Ascending aorta (tissue), 2 donors: ENCODE data around the gene ABHD4. TPM values are rescaled to one million over a fixed set of nuclear protein-coding genes. Genes with fewer than 3 reads are reported as not detected.
"Not testable (repeated sequence)": the region's sequence is repeated elsewhere in the genome, so short reads cannot be mapped to it uniquely, and the experiment has no call there.

Experiments used
- DNase-seq, 2 donors: peaks; one replicate each; pipeline ENCODE4 v3.0.0-alpha.2; 2019; ENCODE audit warnings: low spot score in 2 of 2
- H3K27ac ChIP-seq, 2 donors: fragments of 200-600 bp; sonication (generic); one replicate each; pipeline ENCODE4 v1.5.1; 2016 to 2017; ENCODE audit warnings: mild to moderate bottlenecking in 1 of 2
- H3K27me3 ChIP-seq: fragments of 200-600 bp; sonication (generic); one replicate; pipeline ENCODE4 v1.5.1; 2017
- H3K36me3 ChIP-seq, 2 donors: fragments of 200-600 bp; sonication (generic); one replicate each; pipeline ENCODE4 v1.5.1; 2016
- H3K4me1 ChIP-seq, 2 donors: fragments of 200-600 bp; sonication (generic); one replicate each; pipeline ENCODE4 v1.5.1; 2016 to 2017; ENCODE audit warnings: mild to moderate bottlenecking in 1 of 2
- H3K4me3 ChIP-seq, 2 donors: fragments of 200-600 bp; sonication (generic); one replicate each; pipeline ENCODE4 v1.5.1; 2016 to 2017; ENCODE audit warnings: mild to moderate bottlenecking in 1 of 2
- H3K9me3 ChIP-seq, 2 donors: fragments of 200-600 bp; sonication (generic); one replicate each; pipeline ENCODE4 v1.5.1; 2016
- CTCF ChIP-seq, 3 experiments: fragments of 200-600 bp in 2 of 3; fragments of 450-650 bp in 1 of 3; sonication (generic) in 2 of 3; IDR thresholded peaks; one replicate each; pipeline ENCODE4 v1.5.1; 2016 to 2019; ENCODE audit warnings: antibody characterized with exemption in 3 of 3, mild to moderate bottlenecking in 1 of 3, moderate library complexity in 1 of 3
- intact Hi-C: fragments of 100-400 bp; cut with DNase I; formaldehyde crosslinking; loops from one replicate; pipeline ENCODE4 v1.15.1; 2023
- total RNA-seq: library from RNA; depleted of rRNA; stranded (reverse); fragments of >200 nt; gene quantifications from one replicate; pipeline ENCODE4 v1.1.0, GENCODE V29; 2016

Gene ABHD4
- total RNA-seq, 1 donor from 2014 or later, result 33.5 TPM

GRCh38 chr14:22552001-22552826 is 45.9 kb upstream of the ABHD4 start:
- intact Hi-C loops, result loop anchor here (10.0 kb wide), 2 partner anchors 237 to 503 kb away; partner anchors contain the start of gene CDH24
- H3K4me1 ChIP-seq, result peaks cover 0 to 11% of the 10 kb centered on the region in 2 donors
- H3K36me3 ChIP-seq, result no peaks in the 10 kb centered on the region
- no peak overlapping the region for H3K4me3 ChIP-seq
- TF ChIP-seq CTCF (IDR thresholded peaks at IDR 0.05), result no peak
- no peaks in the 10 kb centered on the region for H3K27me3 ChIP-seq
- H3K9me3 ChIP-seq, result no peaks in the 10 kb centered on the region
- DNase-seq, result peak in 1 of 2 donors; percentile 43
- no peak overlapping the region for H3K27ac ChIP-seq

GRCh38 chr14:22552827-22553076 is 45.3 kb upstream of the ABHD4 start:
- Histone ChIP-seq H3K27me3 (no peaks in the 10 kb centered on the region), H3K4me1 (peaks cover 0 to 12% of the 10 kb centered on the region in 2 donors), H3K9me3 (no peaks in the 10 kb centered on the region), H3K4me3 (no peak overlapping the region), H3K27ac (no peak overlapping the region), H3K36me3 (no peaks in the 10 kb centered on the region)
- intact Hi-C loops, result loop anchor here (10.0 kb wide), 2 partner anchors 238 to 502 kb away; partner anchors contain the start of gene CDH24
- DNase-seq, result peak in 1 of 2 donors; percentile 42
- TF ChIP-seq CTCF (IDR thresholded peaks at IDR 0.05), result no peak

DNA sequence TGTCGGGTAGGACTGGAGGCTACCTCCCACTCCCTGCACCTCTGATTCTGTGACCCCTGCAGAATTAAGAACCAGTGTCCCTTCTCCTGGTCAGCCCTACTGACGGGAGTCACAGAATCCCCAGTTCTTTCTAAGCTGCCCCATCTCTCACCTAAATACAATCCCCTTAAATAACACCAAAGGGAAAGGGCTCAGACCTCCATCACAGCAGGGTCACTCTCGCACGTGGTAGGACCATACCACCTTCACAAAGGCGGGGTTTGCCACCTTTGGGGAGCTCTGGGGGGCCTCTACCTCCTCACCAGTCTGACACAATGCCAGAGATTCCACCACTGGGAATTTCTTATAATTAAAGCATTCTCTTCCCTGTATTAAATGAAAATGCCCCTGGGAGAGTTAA is 44.7 kb upstream of the ABHD4 start:
- Histone ChIP-seq H3K4me1 (peaks cover 0 to 11% of the 10 kb centered on the region in 2 donors), H3K9me3 (no peaks in the 10 kb centered on the region), H3K27ac (no peak overlapping the region), H3K27me3 (no peaks in the 10 kb centered on the region), H3K36me3 (no peaks in the 10 kb centered on the region), H3K4me3 (no peak overlapping the region)
- TF ChIP-seq CTCF (IDR thresholded peaks at IDR 0.05), result no peak
- peak in 1 of 2 donors; percentile 42 for DNase-seq
- intact Hi-C loops, result loop anchor here (10.0 kb wide), 2 partner anchors 239 to 501 kb away; partner anchors contain the start of gene CDH24

- H3K4me1 ChIP-seq, result peaks cover 0 to 11% of the 10 kb centered on the region in 2 donors
- not testable (repeated sequence) for H3K36me3 ChIP-seq, H3K9me3 ChIP-seq, H3K4me3 ChIP-seq, H3K27ac ChIP-seq, H3K27me3 ChIP-seq
- intact Hi-C loops, result loop anchor here (10.0 kb wide), 2 partner anchors 239 to 501 kb away; partner anchors contain the start of gene CDH24
- peak in 1 of 2 donors; percentile 52 for DNase-seq
Observed at GRCh38 chr14:22553861-22554497, 44.1 kb upstream of the ABHD4 start.

DNA sequence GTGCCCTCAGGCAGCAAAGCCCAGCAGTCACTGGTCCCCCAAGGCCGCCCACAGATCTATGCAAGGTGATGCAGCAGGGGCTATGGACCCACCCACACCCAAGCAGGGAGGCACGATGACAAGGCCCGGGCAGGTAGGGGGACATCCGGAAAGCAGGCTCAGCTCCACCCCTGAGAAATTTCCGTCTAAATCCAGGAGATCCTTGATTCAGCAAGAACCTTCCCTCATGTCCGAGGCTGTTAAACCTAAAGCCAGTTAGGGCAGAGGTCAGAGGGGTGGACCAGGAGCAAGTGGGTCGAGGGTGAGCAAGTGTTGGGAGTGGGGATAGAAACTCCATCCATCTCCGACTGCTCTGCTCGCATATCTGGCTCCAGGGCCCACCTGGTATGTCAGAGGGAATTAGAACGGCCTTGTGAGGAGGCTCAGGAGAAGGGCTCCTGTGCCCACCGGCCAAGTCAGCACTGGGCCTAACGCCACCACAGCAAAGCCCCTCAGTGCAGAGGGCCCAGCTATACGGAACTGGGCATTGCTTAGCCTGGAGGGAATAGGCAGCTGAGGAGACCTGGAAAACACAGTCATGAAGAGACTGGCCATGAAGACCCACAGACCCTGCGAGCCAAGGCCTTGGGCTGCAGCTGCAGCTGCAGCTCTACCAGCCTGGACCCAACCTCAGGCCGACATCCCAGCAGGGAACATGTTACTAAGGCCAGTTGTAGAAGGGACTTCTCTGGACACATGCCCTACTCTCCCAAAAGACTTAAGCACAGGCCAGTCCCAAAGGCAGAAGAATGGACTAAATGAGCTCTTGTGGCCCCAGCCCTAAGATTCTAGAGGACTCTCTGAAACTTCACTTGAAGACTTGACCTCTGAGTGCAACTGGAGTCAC is 43.4 kb upstream of the ABHD4 start:
- H3K4me3 ChIP-seq, result no peak overlapping the region
- no peaks in the 10 kb centered on the region for H3K36me3 ChIP-seq
- H3K27ac ChIP-seq, result no peak overlapping the region
- H3K27me3 ChIP-seq, result no peaks in the 10 kb centered on the region
- intact Hi-C loops, result loop anchor here (5.0 to 10.0 kb wide), 6 partner anchors 98 to 500 kb away; partner anchors contain the start of genes AJUBA, CDH24 and MMP14
- TF ChIP-seq CTCF (IDR thresholded peaks at IDR 0.05), result no peak
- H3K9me3 ChIP-seq, result no peaks in the 10 kb centered on the region
- DNase-seq, result peak in 1 of 2 donors; percentile 55
- peaks cover 0 to 11% of the 10 kb centered on the region in 2 donors for H3K4me1 ChIP-seq
